Activated CD8-positive, alpha-beta memory T cell treated with anti-CD3 and anti-CD28 coated beads, Interleukin-2, amount 10 ng/mL, durations not matched to agents 7 days and 5 days (primary cell): Measurements from ENCODE around the gene DNER. TPM values are rescaled to one million over a fixed set of nuclear protein-coding genes. Genes with fewer than 3 reads are reported as not detected.
"Not testable (repeated sequence)": the region's sequence is repeated elsewhere in the genome, so short reads cannot be mapped to it uniquely, and the experiment has no call there.

ENCODE experiments used
- ATAC-seq: fragments of 150-1000 bp; cut with Tn5 transposase; one replicate; pipeline ENCODE4 v1.10.0; 2021; ENCODE audit warnings: moderate library complexity
- CTCF ChIA-PET: fragments of 350-600 bp; sonication (Branson Sonifier 250); formaldehyde crosslinking; loops from one replicate; lab custom pipeline; 2021; ENCODE audit warnings: antibody characterized with exemption; lab: Charles Lee
- DNase-seq: peaks from one replicate; pipeline ENCODE4 v3.0.0-alpha.2; 2020
- H3K27ac Mint-ChIP-seq: one replicate; pipeline ENCODE4 v1.8.0; 2021; ENCODE audit warnings: mild to moderate bottlenecking, mixed read lengths
- H3K27me3 Mint-ChIP-seq: one replicate; pipeline ENCODE4 v1.8.0; 2021; ENCODE audit warnings: mixed read lengths
- H3K36me3 Mint-ChIP-seq: one replicate; pipeline ENCODE4 v1.8.0; 2021; ENCODE audit warnings: mild to moderate bottlenecking, mixed read lengths
- H3K4me1 Mint-ChIP-seq: one replicate; pipeline ENCODE4 v1.8.0; 2021; ENCODE audit warnings: mixed read lengths
- H3K4me3 Mint-ChIP-seq: one replicate; pipeline ENCODE4 v1.8.0; 2021; ENCODE audit warnings: mild to moderate bottlenecking, moderate library complexity, mixed read lengths
- H3K9me3 Mint-ChIP-seq: one replicate; pipeline ENCODE4 v1.8.0; 2022; ENCODE audit warnings: low read depth, mixed read lengths
- total RNA-seq, 2 experiments: library from RNA; stranded (reverse); gene quantifications; one replicate each; pipeline ENCODE4 v1.2.3, GENCODE V29; 2021

DNER gene
- total RNA-seq, 2 experiments from 2014 or later: not detected

DNA sequence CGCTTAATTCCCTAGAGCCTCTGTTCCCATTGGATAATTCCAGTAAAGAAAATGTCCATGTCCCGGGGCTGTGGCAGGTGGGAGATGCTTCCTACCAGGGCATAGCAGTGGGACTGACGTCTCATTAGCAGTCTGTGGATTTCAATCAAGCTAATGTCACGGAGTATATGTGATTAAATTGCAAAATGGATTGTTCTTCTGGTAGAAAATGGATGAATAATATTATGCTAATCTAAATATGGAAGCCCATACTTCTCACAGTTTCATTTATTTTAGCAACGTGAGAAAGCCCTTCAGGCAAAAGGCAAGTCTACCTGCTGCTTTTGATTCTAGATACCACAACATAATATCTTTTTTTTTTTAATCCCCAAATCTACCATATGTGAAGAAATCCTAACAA is 185.5 kb downstream of the DNER start:
- Mint-ChIP-seq H3K36me3 (no peaks in the 10 kb centered on the region), H3K27ac (no peak overlapping the region), H3K4me1 (no peaks in the 10 kb centered on the region), H3K9me3 (no peaks in the 10 kb centered on the region), H3K27me3 (peaks cover 3% of the 10 kb centered on the region), H3K4me3 (no peak overlapping the region)
- CTCF ChIA-PET: no interaction called here
- no peak for ATAC-seq
- no peak for DNase-seq

DNA sequence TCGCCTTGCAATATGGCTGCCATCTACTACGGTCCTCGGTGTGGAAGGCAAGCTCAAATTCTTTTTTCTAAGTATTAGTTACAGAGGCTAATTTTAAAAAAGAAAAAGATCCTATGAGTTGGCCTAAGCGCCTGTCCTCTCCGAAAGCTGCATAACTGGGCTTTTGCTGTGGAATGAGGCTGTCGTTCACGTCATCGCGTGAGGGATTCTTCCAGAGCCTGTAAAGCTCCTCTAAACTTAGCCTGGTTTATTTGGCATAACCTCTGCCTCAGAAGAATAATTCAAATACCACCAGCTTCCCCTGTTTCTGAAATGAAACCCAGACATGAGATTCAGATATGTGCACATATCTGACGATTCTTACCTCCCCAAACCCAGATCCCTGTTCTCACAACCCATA is 187.4 kb downstream of the DNER start:
- H3K9me3 Mint-ChIP-seq: no peaks in the 10 kb centered on the region
- H3K4me3 Mint-ChIP-seq: no peak overlapping the region
- DNase-seq (no peak), ATAC-seq (no peak)
- H3K36me3 Mint-ChIP-seq: no peaks in the 10 kb centered on the region
- CTCF ChIA-PET: no interaction called here
- H3K27me3 Mint-ChIP-seq: peaks cover 3% of the 10 kb centered on the region
- H3K4me1 Mint-ChIP-seq: no peaks in the 10 kb centered on the region
- H3K27ac Mint-ChIP-seq: no peak overlapping the region

DNA sequence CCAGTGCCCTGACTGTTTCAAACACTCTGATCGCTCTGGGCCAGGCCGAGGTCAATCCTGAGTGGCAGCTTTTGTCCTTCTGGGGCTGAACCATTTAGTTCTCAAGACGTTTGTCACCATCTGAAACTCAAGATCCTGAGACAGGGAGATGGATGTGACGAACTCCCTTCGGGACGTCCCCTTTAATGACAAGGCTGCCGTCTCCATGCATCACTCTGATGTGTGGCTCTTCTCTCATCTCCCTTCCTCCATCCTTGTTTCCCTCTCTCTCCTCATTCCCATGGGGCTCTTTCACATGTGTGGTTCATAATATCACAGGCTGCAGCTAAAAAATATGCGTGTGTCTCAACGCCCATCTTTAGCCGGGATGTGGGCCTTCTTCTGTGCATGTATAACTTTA is 189.6 kb downstream of the DNER start:
- Mint-ChIP-seq H3K4me1 (no peaks in the 10 kb centered on the region), H3K27ac (no peak overlapping the region), H3K9me3 (no peaks in the 10 kb centered on the region), H3K4me3 (no peak overlapping the region), H3K36me3 (no peaks in the 10 kb centered on the region), H3K27me3 (peaks cover 3% of the 10 kb centered on the region)
- DNase-seq (no peak), ATAC-seq (no peak)
- CTCF ChIA-PET: no interaction called here

DNA sequence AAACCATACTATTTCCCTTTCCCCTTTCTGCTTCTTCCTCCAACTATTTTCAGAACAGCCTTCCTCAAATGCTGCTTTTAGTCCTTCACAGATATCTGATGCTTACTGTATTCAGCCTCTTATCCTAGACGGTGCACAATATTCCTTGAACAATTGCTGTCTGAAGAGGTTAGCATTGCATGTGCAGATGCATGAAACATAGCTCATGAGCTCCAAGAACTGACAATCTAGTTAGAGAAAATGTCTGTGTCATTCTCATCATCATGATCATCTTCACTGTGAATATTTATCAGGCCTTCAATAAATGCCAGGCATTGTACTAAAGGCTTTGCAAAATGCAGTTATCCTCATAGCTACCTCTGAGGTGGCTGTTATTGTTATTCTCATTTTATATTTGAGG is 190.7 kb downstream of the DNER start:
- CTCF ChIA-PET: no interaction called here
- Mint-ChIP-seq H3K4me3 (no peak overlapping the region), H3K4me1 (no peaks in the 10 kb centered on the region), H3K9me3 (no peaks in the 10 kb centered on the region), H3K36me3 (no peaks in the 10 kb centered on the region), H3K27ac (no peak overlapping the region), H3K27me3 (peaks cover 2% of the 10 kb centered on the region)
- DNase-seq: no peak
- ATAC-seq: no peak

DNA sequence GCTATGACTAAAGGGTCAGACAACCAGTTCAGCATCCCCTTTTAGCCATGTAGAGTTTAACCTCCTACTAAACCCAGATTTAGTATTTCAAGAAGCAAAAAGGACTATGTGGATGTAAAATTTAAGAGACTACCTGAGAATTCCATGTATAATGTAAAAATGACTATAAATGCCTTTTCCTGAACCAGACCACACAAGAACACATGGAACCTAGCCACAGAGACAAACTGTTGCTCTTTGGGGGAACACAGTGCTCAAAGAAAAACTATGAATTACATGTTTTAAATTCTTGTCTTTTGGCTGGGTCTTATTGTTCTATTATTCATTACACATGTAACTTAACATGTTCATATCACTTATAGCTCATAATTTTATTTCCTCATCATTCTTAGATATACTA is 192.8 kb downstream of the DNER start:
- Mint-ChIP-seq H3K4me3 (no peak overlapping the region), H3K36me3 (no peaks in the 10 kb centered on the region), H3K27me3 (no peaks in the 10 kb centered on the region), H3K27ac (no peak overlapping the region), H3K4me1 (no peaks in the 10 kb centered on the region), H3K9me3 (no peaks in the 10 kb centered on the region)
- ATAC-seq (no peak), DNase-seq (no peak)
- CTCF ChIA-PET: no interaction called here

DNA sequence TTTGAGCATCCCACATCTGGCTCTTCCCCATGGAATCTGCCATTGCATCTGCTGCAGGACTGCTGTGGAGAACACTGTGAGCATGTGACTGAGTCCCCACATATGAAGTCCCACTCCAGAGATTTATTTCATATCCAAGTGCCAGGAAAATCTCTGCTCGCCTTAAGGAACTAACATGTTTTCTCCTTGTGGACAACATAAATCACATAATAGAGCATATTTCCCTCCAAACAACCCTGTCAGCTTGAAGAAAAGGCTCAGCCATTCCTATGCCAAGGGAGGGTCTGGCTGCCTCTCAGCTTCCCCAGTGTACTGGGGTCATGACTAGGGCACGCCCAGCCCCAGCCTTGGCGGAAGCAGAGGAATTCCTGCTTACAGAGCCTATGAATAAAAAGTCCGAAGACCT is 193.7 kb downstream of the DNER start:
- no peaks in the 10 kb centered on the region for H3K9me3 Mint-ChIP-seq
- H3K4me1 Mint-ChIP-seq: no peaks in the 10 kb centered on the region
- H3K36me3 Mint-ChIP-seq: no peaks in the 10 kb centered on the region
- no peak overlapping the region for H3K27ac Mint-ChIP-seq
- H3K27me3 Mint-ChIP-seq: no peaks in the 10 kb centered on the region
- DNase-seq (no peak), ATAC-seq (no peak)
- no peak overlapping the region for H3K4me3 Mint-ChIP-seq
- CTCF ChIA-PET: no interaction called here

DNA sequence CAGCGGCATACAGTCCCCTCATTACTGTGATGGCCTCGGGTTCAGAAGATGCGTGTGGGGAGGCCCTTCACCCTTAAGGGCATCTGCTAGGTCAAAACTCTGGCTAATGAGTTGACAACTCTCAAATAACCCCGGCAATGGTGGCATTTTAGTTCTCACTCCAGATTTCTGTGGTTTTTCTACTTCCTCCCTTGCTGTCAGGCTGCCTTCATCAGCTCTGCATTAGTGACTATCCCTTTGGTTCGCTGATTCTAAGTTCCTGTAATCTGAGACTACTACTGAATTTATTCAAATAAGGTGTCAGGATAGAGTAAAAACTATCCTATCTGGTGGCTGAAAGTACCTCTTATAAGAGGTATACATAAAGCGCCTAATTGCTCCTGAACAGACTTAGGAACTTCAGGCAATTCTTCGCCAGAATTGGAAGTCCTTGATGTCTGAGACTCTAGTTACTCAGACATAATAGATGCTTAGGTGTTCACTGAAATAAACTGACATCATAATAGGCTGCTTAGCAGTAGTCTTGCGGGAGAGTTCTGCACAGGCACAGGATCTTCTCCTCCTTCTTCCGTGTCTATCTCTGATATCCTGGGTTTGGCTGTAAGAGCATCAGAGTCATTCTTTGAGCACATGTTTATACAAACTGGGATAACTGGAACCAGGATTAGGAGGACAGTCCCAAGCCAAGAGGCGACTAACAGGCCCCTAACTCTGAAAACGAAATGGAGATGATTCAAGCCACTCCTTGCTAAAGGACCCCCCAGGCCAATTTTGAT is 194.5 kb downstream of the DNER start:
- Mint-ChIP-seq H3K4me3 (no peak overlapping the region), H3K36me3 (no peaks in the 10 kb centered on the region), H3K27me3 (no peaks in the 10 kb centered on the region), H3K9me3 (no peaks in the 10 kb centered on the region), H3K27ac (no peak overlapping the region), H3K4me1 (no peaks in the 10 kb centered on the region)
- CTCF ChIA-PET: no interaction called here
- DNase-seq (no peak), ATAC-seq (no peak)

DNA sequence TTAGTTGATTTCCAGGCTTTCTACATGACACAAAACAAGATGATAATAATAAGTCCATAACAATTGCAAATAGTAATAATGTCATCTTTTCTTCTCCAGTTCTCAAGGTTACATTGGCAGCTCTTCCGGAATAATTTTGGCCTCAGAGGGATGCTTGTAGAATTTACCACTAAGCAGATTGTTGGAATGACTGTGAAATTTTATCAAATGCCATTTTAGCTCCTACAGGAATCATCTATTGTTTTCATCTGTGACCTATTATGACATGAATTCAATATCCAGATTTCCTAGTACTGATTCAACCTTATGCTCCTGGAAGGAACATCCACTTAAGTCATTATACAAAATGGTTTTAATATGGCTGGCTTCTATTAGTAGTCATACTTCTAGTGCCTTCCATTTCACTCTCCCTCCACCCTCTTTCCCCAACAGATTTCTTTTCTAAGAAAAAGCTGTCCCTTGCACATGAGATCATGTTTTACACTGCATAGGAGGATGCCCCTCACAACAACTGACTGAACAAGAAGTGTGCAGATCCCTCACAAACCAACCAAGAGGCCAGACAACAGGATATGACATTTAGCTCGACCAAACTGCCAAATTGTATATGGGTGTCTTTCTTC is 200.0 kb downstream of the DNER start:
- no peak for DNase-seq
- Mint-ChIP-seq H3K27me3 (no peaks in the 10 kb centered on the region), H3K9me3 (no peaks in the 10 kb centered on the region), H3K27ac (no peak overlapping the region), H3K36me3 (no peaks in the 10 kb centered on the region), H3K4me1 (no peaks in the 10 kb centered on the region), H3K4me3 (no peak overlapping the region)
- no peak for ATAC-seq
- CTCF ChIA-PET: no interaction called here

DNA sequence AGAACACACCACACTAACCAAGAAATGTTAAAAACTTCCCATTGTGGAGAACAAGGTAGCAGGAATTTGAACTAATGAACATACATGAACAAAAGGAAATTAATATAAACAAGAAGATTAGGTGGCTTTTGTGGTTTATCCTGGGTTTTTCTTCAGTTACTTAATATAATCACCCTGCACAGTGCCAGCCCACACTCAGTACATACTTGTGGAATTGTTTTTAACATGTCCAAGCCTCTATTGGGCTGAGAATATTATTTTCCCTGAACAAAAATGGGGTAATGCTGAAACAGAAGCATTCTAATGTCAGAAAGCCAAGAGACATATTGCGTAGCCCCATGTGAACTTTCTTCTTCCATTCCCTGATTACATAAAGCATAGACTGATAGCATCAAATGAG is 202.8 kb downstream of the DNER start:
- H3K27me3 Mint-ChIP-seq: no peaks in the 10 kb centered on the region
- H3K9me3 Mint-ChIP-seq: no peaks in the 10 kb centered on the region
- no peak for DNase-seq
- no peak overlapping the region for H3K27ac Mint-ChIP-seq
- no peak overlapping the region for H3K4me3 Mint-ChIP-seq
- no peaks in the 10 kb centered on the region for H3K36me3 Mint-ChIP-seq
- no peak for ATAC-seq
- CTCF ChIA-PET: no interaction called here
- H3K4me1 Mint-ChIP-seq: no peaks in the 10 kb centered on the region

DNA sequence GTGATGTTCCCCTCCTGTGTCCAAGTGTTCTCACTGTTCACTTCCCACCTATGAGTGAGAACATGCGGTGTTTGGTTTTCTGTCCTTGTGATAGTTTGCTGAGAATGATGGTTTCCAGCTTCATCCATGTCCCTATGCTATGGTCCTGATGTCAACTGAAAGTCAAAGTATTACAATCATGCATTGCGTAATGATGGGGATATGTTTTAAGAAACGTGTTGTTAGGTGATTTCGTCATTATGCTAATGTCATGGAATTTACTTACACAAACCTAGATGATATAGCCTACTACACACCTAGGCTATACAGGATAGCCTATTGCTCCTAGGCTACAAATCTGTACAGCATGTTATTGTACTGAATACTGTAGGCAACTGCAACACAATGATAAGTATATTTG is 207.7 kb downstream of the DNER start:
- H3K4me3 Mint-ChIP-seq, H3K4me1 Mint-ChIP-seq, H3K27ac Mint-ChIP-seq, CTCF ChIA-PET, ATAC-seq, H3K9me3 Mint-ChIP-seq, DNase-seq, H3K36me3 Mint-ChIP-seq, H3K27me3 Mint-ChIP-seq: not testable (repeated sequence)

DNA sequence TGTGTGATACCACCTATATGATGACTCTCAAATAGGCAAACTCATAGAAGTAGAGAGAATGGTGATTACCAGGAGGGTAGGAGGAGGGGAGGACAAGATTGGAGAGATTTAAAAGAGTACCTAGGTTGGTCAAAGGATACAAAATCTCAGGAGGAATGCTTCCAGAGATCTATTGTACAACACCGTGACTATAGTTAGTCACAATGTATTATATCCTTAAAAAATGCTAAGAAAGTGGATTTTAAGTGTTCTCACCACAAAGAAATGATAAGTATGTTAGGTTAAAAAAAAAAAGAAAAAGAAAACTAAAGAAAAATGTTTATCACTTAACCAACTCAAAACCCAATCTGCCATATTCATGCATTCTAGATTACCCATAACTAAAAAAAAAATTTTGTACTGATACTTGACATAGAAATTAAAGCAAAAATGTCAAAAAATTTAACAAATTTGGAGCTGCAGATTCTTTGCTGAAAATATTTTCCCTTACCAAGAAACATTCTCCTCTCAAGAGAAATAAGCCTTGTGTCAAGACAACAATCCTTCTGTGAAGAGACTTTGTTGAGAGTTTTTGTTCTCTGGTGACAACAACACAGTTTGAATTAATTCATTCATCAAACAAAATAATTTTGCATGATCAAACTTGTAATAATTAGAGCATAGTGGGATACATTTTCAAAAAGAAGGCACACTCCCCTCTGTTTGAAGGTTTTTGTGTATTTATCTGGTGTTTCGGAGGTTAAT is 213.1 kb downstream of the DNER start:
- Mint-ChIP-seq H3K4me3 (no peak overlapping the region), H3K4me1 (no peaks in the 10 kb centered on the region), H3K9me3 (peaks cover 2% of the 10 kb centered on the region), H3K27ac (no peak overlapping the region), H3K36me3 (no peaks in the 10 kb centered on the region), H3K27me3 (no peaks in the 10 kb centered on the region)
- CTCF ChIA-PET: no interaction called here
- ATAC-seq: no peak
- DNase-seq: no peak

DNA sequence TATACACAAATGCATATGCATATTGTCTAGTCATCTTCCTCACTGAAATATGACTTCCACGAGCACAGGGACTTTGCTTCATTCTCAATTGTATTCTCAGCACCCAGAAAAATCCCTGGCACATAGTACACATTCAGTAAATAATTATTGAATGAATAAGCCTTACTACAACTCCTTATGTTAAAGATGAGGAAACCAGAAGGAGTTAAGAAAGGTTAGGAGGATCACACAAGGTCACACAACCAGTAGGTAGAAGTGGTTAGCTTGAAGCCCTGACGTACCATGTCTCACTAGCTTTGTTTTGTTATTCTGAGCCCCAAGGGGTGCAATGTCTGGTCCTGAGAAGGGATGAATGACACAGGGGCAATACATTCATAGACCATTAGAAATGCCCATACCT is 222.3 kb downstream of the DNER start:
- Mint-ChIP-seq H3K9me3 (peaks cover 3% of the 10 kb centered on the region), H3K4me1 (no peaks in the 10 kb centered on the region), H3K27ac (no peak overlapping the region), H3K4me3 (no peak overlapping the region), H3K27me3 (no peaks in the 10 kb centered on the region), H3K36me3 (no peaks in the 10 kb centered on the region)
- ATAC-seq (no peak), DNase-seq (no peak)
- CTCF ChIA-PET: no interaction called here

DNA sequence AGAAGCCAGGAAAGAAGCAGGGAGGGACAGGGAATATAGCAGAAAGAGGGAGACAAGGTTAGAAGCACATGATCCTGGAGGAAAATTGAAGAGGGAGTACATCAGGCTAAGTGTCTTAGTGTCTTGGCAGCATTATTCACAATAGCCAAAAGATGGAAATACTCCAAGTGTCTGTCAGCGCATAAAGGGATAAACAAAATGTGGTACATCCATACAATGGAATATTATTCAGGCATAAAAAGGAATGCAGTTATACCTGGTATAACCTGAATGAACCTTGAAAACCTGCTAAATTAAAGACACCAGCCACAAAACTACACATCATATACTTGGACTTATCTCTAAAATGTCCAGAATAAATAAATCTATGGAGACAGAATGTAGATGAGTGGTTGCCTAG is 224.2 kb downstream of the DNER start:
- no peak for ATAC-seq
- no peaks in the 10 kb centered on the region for H3K4me1 Mint-ChIP-seq

DNA sequence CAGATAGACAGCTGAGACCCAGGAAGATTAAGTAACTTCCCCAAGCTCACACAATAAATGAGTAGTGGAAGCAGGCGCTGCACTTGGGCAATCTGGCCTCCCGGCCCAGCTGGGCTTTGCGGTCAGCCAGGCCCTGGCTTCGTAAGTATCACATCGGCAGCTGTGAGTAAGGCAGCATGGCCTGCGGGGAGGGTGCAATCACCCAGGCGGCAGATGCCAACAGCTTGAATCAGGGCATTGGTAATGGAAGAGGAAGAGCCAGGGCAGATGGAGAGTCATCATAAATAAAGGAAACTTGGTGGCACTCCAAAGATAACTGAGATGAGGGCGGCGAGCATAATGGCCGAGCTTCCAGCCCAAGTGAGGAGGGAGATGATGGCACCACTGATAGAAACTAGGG is 225.3 kb downstream of the DNER start:
- H3K27ac Mint-ChIP-seq: no peak overlapping the region
- no peaks in the 10 kb centered on the region for H3K36me3 Mint-ChIP-seq
- ATAC-seq (no peak), DNase-seq (no peak)
- H3K9me3 Mint-ChIP-seq: peaks cover 3% of the 10 kb centered on the region
- H3K4me1 Mint-ChIP-seq: no peaks in the 10 kb centered on the region
- no peak overlapping the region for H3K4me3 Mint-ChIP-seq
- CTCF ChIA-PET: no interaction called here
- no peaks in the 10 kb centered on the region for H3K27me3 Mint-ChIP-seq

More for the DNA sequence above, 224.2 kb downstream of the DNER start:
- CTCF ChIA-PET: no interaction called here
- no peak for DNase-seq
- Mint-ChIP-seq H3K9me3 (peaks cover 3% of the 10 kb centered on the region), H3K27me3 (no peaks in the 10 kb centered on the region), H3K36me3 (no peaks in the 10 kb centered on the region), H3K27ac (no peak overlapping the region), H3K4me3 (no peak overlapping the region)
